Measurements from ENCODE around the gene RBM10.
A peak's percentile ranks its signal among the peaks of the same experiment; 100 is the strongest.

RBM10 gene

GRCh38 chrX:47175588-47175980 lies 30.6 kb downstream of the RBM10 start:
- no peak for DNase-seq (ENCODE audit: low read depth)

GRCh38 chrX:47176101-47176740 lies 31.2 kb downstream of the RBM10 start:
- no peak for DNase-seq (ENCODE audit: low read depth)

GRCh38 chrX:47177079-47177478 lies 32.1 kb downstream of the RBM10 start:
- DNase-seq (ENCODE audit: low read depth) = no peak

- DNase-seq (ENCODE audit: low read depth) = no peak
Observed at GRCh38 chrX:47178337-47178736, 33.3 kb downstream of the RBM10 start.

GRCh38 chrX:47179221-47179927 lies 34.4 kb downstream of the RBM10 start:
- no peak for DNase-seq (ENCODE audit: low read depth)

- no peak for DNase-seq (ENCODE audit: low read depth)
Observed at GRCh38 chrX:47179928-47180255, 34.9 kb downstream of the RBM10 start.

GRCh38 chrX:47180346-47180745 lies 35.3 kb downstream of the RBM10 start:
- DNase-seq (ENCODE audit: low read depth) = no peak

GRCh38 chrX:47181301-47181700 lies 36.3 kb downstream of the RBM10 start:
- no peak for DNase-seq (ENCODE audit: low read depth)

- DNase-seq (ENCODE audit: low read depth) = no peak
Observed at GRCh38 chrX:47182106-47182700, 37.2 kb downstream of the RBM10 start.

- DNase-seq (ENCODE audit: low read depth) = no peak
Observed at GRCh38 chrX:47184486-47184885, 39.5 kb downstream of the RBM10 start.

GRCh38 chrX:47185241-47185640 lies 40.2 kb downstream of the RBM10 start:
- no peak for DNase-seq (ENCODE audit: low read depth)

- no peak for DNase-seq (ENCODE audit: low read depth)
Observed at GRCh38 chrX:47186096-47186740, 41.2 kb downstream of the RBM10 start.

GRCh38 chrX:47187106-47187677 lies 42.2 kb downstream of the RBM10 start:
- DNase-seq (ENCODE audit: low read depth) = no peak

- DNase-seq (ENCODE audit: low read depth) = no peak
Observed at GRCh38 chrX:47189906-47190305, 44.9 kb downstream of the RBM10 start.

- DNase-seq (ENCODE audit: low read depth) = peak; percentile 56
Observed at GRCh38 chrX:47190445-47191269, 45.6 kb downstream of the RBM10 start.

- DNase-seq (ENCODE audit: low read depth) = peak; percentile 20
Observed at GRCh38 chrX:47191331-47191730, 46.3 kb downstream of the RBM10 start.

GRCh38 chrX:47191806-47192401 lies 46.9 kb downstream of the RBM10 start:
- DNase-seq (ENCODE audit: low read depth) = no peak

GRCh38 chrX:47193475-47194193 lies 48.6 kb downstream of the RBM10 start, which contains the start of gene UBA1:
UBA1 (plus strand) TSS chrX:47193829; CDS start chrX:47198803, 4,974 bp downstream.
- DNase-seq (ENCODE audit: low read depth) = peak; percentile 86

GRCh38 chrX:47194194-47194787 lies 49.3 kb downstream of the RBM10 start:
- no peak for DNase-seq (ENCODE audit: low read depth)

GRCh38 chrX:47196098-47196497 lies 51.1 kb downstream of the RBM10 start:
- no peak for DNase-seq (ENCODE audit: low read depth)

Measured in activated T-cell treated with anti-CD3 and anti-CD28 coated beads for 1 hour (primary cell).